ENCODE measurements around the gene MACROD2. TPM values are rescaled to one million over a fixed set of nuclear protein-coding genes. Genes with fewer than 3 reads are reported as not detected.

Gene MACROD2
- polyA plus RNA-seq, 6 donors from 2014 or later = 27.2 to 49.3 (median 36.4) TPM

DNA sequence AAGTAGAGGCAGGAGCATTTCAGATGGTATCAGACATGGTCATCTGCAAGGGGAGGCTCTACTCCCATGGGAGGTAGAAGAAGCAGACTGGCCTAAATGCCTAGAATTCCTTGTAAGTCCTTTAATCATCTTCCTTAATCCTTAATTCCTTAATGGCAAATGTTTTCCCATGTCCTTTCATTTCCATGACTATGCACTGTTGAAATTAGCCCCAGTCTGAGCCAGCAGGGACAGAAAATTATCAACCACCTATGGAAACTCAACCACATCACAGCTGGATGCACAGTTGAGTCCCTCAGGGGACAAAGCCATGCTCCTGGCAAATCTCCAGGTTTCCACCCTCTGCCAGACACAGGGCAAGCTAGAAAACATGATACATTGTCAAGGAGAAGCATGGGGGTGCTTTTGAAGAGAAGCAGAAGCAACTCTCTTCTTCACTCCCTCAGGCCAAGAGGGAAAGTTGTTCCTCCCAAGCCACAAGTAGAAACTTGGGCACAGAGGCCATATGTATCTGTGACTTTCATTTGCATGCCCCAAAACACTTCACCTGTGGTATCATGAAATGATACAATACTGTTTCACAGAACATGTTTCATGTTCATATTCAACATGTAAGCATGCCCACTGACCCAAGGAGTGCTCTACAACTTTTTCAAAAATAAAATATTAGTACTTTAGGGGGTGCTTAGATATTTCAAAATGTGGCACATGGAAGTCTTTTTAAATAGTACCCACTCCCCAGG lies 1894.4 kb downstream of the MACROD2 start:
- H3K36me3 Mint-ChIP-seq = peaks cover 26 to 39% of the 10 kb centered on the region in 2 donors
- ATAC-seq (ENCODE audit: low read depth in 2 of 2) = no peak
- H3K9me3 Mint-ChIP-seq = peaks cover 6 to 26% (median 15%) of the 10 kb centered on the region in 7 donors
- peaks cover 15 to 32% (median 29%) of the 10 kb centered on the region in 3 donors for H3K4me1 Mint-ChIP-seq
- peak overlapping the region in 1 of 8 donors; percentile 73 for H3K4me3 Mint-ChIP-seq
- peak overlapping the region in 1 of 6 donors; percentile 76 for H3K27ac Mint-ChIP-seq
- DNase-seq = no peak
- H3K27me3 Mint-ChIP-seq = no peaks in the 10 kb centered on the region

DNA sequence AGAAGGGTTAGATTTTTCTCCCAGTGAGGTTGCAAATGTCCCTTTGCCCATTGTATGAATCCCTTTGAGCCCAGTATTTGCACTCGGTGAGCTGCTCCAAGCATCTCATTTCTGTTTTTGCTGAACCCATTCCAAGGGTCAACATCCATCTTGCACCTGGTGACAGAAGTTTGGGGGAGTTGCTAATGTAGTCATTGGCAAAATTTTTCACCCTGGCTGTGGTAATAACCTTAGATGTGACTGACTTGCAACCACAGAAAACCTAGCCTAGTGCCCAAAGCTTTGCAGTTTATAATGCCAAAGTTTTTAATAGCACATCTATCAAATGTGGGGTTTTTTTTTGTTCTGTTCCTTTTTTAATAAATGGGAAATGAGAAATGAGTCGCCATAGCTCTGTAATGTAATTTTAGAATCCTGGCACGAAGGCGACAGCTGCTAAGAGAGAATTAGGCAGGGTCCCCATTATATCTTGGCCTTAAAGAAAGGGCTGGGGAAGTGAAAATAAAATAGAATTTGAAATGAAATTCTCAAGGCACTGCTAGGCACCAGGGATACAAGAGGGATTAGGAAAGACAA lies 1895.2 kb downstream of the MACROD2 start:
- no peaks in the 10 kb centered on the region for H3K27me3 Mint-ChIP-seq
- H3K4me3 Mint-ChIP-seq = peak overlapping the region in 5 of 8 donors; percentile 2 to 73 (median 9)
- H3K4me1 Mint-ChIP-seq = peaks cover 23 to 39% (median 35%) of the 10 kb centered on the region in 3 donors
- peaks cover 26 to 36% of the 10 kb centered on the region in 2 donors for H3K36me3 Mint-ChIP-seq
- peak overlapping the region in 5 of 6 donors; percentile 0 to 78 (median 63) for H3K27ac Mint-ChIP-seq
- H3K9me3 Mint-ChIP-seq = peaks cover 6 to 26% (median 15%) of the 10 kb centered on the region in 7 donors
- ATAC-seq (ENCODE audit: low read depth in 2 of 2) (peak in 1 of 2 donors; percentile 36), DNase-seq (no peak)

DNA sequence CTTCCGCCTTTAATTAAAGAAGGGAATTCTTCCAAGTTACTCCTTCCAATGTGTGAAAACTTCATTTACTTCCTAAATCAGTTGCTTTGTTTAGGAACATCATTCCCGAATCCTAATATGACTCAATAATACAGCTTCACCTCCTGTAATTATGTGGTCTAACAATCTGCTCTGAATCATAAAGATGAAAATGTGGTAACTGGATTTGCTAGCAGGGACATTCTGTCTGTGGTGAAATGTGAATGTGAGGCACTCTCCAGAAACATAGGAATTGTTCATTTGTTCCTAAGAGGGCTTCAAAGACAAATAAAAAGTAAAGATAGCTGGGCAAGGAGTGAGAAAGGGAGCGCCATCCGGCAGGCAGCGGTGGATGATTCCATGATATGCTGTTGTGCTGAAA lies 1899.8 kb downstream of the MACROD2 start:
- Mint-ChIP-seq H3K27ac (peak overlapping the region in 2 of 6 donors; percentile 3 to 32), H3K36me3 (peaks cover 15 to 21% of the 10 kb centered on the region in 2 donors), H3K4me3 (peak overlapping the region in 1 of 8 donors; percentile 67), H3K9me3 (peaks cover 0 to 6% (median 0%) of the 10 kb centered on the region in 7 donors), H3K4me1 (peaks cover 29 to 53% (median 30%) of the 10 kb centered on the region in 3 donors), H3K27me3 (no peaks in the 10 kb centered on the region)
- DNase-seq = no peak
- ATAC-seq (ENCODE audit: low read depth in 2 of 2) = no peak

DNA sequence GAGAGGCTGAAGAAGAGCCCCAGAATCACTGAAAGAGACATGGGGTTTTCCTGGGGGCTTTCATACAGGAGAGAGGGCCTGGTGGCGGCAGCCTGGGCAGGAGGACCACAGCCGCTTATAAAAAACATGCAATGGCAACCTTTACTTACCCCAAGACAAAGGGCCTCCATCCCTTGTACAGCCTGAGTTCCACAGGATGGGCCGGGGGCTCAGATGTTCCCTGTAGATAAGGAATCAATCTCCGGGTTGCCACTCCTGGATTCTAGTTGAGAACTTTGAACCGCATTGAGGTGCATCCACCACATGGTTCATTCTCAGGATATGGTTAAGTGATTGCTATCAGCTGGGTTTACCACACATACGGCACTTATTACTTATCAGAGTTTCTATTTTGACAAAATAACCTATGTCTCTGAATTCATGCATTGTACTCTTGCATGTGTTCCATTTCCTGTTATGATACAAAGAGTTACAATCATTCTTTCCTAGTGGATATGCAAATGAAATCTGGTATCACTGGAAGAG lies 1900.3 kb downstream of the MACROD2 start:
- peak; percentile 69 to 76 for ATAC-seq (ENCODE audit: low read depth in 2 of 2)
- H3K27ac Mint-ChIP-seq = peak overlapping the region in 3 of 6 donors; percentile 3 to 12 (median 11)
- H3K9me3 Mint-ChIP-seq = peaks cover 0 to 6% (median 0%) of the 10 kb centered on the region in 7 donors

DNA sequence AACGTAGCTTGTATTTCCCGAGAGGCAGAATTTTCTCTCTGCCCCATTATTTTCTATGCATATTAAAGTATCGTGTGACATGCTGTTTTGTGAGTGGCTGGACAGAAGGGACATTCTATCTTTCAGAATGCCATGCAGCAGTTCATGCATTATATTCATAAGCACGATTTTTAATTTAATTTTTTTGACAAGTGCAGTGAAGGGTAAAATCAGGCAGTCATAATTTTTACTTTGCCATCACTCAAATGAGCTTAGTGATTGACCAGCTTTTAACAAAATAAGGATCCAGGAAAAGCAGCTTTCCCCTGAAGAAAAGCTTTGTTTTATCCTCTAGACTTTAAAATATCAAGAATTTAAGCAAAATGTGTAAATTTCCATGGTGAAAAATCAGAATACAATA lies 1904.7 kb downstream of the MACROD2 start:
- ATAC-seq (ENCODE audit: low read depth in 2 of 2) (no peak), DNase-seq (no peak)
- Mint-ChIP-seq H3K27ac (no peak overlapping the region), H3K4me3 (no peak overlapping the region), H3K36me3 (peaks cover 18 to 21% of the 10 kb centered on the region in 2 donors), H3K27me3 (no peaks in the 10 kb centered on the region), H3K4me1 (peaks cover 13 to 20% (median 16%) of the 10 kb centered on the region in 3 donors), H3K9me3 (peaks cover 0 to 4% (median 1%) of the 10 kb centered on the region in 7 donors)

More for the DNA sequence above, 1900.3 kb downstream of the MACROD2 start:
- Mint-ChIP-seq H3K4me3 (peak overlapping the region in 4 of 8 donors; percentile 4 to 67 (median 36)), H3K27me3 (no peaks in the 10 kb centered on the region), H3K36me3 (peaks cover 15 to 20% of the 10 kb centered on the region in 2 donors), H3K4me1 (peaks cover 25 to 48% (median 28%) of the 10 kb centered on the region in 3 donors)
- DNase-seq = no peak

DNA sequence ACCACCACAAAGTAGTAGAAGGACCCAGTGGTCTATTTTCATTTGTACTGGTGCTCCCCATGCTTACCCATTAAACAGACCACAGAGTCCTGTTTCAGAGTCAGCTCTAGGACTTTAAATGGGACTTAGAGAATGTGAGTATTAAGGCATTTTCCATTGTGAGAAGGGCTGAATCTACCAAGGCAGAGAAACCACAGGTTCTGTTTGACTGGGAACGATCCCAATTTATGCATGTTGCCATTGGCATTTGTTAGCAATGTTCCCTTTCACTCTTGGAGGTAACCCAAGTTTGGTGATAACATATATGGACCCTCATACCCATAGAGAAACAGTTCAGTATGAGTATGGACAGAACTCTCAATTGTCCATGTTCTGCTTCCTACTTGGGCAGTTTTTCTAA lies 1905.1 kb downstream of the MACROD2 start:
- Mint-ChIP-seq H3K4me3 (no peak overlapping the region), H3K4me1 (peaks cover 9 to 15% (median 12%) of the 10 kb centered on the region in 3 donors), H3K27me3 (no peaks in the 10 kb centered on the region), H3K36me3 (peaks cover 18 to 25% of the 10 kb centered on the region in 2 donors), H3K27ac (no peak overlapping the region), H3K9me3 (peaks cover 0 to 4% (median 1%) of the 10 kb centered on the region in 7 donors)
- no peak for ATAC-seq (ENCODE audit: low read depth in 2 of 2)
- DNase-seq = no peak

DNA sequence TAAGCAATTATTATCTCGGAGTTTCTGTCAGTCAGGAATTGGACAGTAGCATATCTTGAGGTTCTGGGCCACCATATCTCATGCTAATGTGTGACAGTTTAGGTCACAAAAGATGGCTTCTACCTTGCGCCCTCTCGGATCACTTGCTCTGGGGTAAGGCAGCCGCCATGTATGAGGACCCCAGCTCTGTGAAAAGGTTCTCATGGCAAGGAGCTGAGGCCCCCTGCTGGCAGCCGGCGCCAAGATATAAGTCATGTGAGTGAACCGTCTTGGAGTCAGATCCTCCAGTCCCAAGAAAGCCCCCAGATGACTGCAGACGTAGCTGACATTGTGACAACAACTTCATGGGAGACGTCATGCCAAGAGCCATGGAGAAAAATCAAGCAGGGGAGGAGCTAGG lies 1907.2 kb downstream of the MACROD2 start:
- Mint-ChIP-seq H3K4me1 (peaks cover 0 to 5% (median 3%) of the 10 kb centered on the region in 3 donors), H3K36me3 (peaks cover 18 to 38% of the 10 kb centered on the region in 2 donors), H3K4me3 (no peak overlapping the region), H3K27me3 (no peaks in the 10 kb centered on the region), H3K27ac (no peak overlapping the region), H3K9me3 (peaks cover 0 to 4% (median 1%) of the 10 kb centered on the region in 7 donors)
- DNase-seq (no peak), ATAC-seq (ENCODE audit: low read depth in 2 of 2) (no peak)

DNA sequence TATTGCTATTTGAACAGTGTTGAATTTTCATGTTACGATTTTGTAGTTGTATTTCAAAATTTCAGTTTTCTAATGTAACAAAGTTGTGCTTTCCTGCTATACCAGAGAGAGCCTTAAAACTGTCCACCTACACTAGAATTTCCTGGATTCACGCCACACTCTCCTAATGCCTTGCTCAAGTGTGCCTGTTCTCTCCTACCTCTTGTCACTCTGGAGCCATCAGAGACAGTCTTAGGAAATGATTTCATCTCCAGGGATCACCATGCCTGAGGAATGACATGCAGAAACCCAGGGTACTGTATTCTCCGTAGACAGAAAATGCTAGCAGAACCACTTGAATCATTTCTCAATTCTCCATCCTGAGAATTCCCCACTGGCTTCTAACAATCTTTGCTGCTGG lies 1910.3 kb downstream of the MACROD2 start:
- peak overlapping the region in 1 of 6 donors; percentile 39 for H3K27ac Mint-ChIP-seq
- peaks cover 28 to 38% of the 10 kb centered on the region in 2 donors for H3K36me3 Mint-ChIP-seq
- H3K4me1 Mint-ChIP-seq = peaks cover 0 to 17% (median 15%) of the 10 kb centered on the region in 3 donors
- ATAC-seq (ENCODE audit: low read depth in 2 of 2) = no peak
- DNase-seq = no peak
- H3K27me3 Mint-ChIP-seq = no peaks in the 10 kb centered on the region
- peaks cover 0 to 4% (median 2%) of the 10 kb centered on the region in 7 donors for H3K9me3 Mint-ChIP-seq
- no peak overlapping the region for H3K4me3 Mint-ChIP-seq

DNA sequence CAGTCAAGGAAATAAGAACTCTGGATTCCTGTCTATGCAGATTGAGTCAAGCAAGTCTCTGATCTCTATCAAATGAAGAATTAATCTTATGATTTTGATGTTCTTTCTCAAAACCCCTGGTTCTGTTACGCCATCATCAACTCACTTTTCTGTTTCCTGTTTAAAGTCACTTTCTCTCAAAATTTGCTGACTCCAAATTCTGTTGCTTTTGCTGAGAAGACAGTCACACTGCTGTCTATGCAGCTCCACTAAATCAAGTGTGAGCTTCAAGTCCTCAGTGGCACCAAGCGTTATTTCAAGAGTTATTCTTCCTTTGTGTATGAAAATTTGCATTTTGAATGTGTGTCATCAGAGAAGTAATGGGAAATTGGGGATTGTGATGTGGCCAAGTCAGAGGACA lies 1914.7 kb downstream of the MACROD2 start:
- peaks cover 21 to 37% of the 10 kb centered on the region in 2 donors for H3K36me3 Mint-ChIP-seq

DNA sequence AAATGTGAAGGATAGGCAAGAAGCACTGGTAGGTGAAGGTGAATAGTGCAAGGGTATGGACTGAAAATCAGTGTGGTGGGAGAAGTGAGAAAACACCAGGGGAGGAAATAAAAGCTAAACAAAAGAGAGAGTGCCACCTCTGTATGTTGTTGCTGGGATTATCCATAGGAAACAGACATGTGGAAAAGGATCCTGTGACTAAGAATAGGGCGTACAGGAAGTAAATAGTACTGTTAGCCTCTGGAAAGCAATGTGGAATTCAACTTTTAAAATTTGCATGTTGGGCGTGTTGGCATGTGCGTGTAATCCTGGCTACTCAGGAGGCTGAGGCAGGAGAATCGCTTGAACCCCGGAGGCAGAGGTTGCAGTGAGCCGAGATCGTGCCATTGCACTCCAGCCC lies 1916.3 kb downstream of the MACROD2 start:
- no peak for ATAC-seq (ENCODE audit: low read depth in 2 of 2)
- no peaks in the 10 kb centered on the region for H3K27me3 Mint-ChIP-seq
- no peak overlapping the region for H3K27ac Mint-ChIP-seq
- H3K4me3 Mint-ChIP-seq = peak overlapping the region in 1 of 8 donors; percentile 62
- H3K4me1 Mint-ChIP-seq = peaks cover 22 to 38% (median 24%) of the 10 kb centered on the region in 3 donors
- peaks cover 29 to 34% of the 10 kb centered on the region in 2 donors for H3K36me3 Mint-ChIP-seq
- DNase-seq = no peak
- peaks cover 0 to 3% (median 0%) of the 10 kb centered on the region in 7 donors for H3K9me3 Mint-ChIP-seq

More for the DNA sequence above, 1914.7 kb downstream of the MACROD2 start:
- peaks cover 9 to 30% (median 17%) of the 10 kb centered on the region in 3 donors for H3K4me1 Mint-ChIP-seq
- H3K27ac Mint-ChIP-seq = peak overlapping the region in 1 of 6 donors; percentile 49
- no peak for ATAC-seq (ENCODE audit: low read depth in 2 of 2)
- no peak overlapping the region for H3K4me3 Mint-ChIP-seq
- no peak for DNase-seq
- no peaks in the 10 kb centered on the region for H3K27me3 Mint-ChIP-seq
- peaks cover 0 to 2% (median 0%) of the 10 kb centered on the region in 7 donors for H3K9me3 Mint-ChIP-seq

DNA sequence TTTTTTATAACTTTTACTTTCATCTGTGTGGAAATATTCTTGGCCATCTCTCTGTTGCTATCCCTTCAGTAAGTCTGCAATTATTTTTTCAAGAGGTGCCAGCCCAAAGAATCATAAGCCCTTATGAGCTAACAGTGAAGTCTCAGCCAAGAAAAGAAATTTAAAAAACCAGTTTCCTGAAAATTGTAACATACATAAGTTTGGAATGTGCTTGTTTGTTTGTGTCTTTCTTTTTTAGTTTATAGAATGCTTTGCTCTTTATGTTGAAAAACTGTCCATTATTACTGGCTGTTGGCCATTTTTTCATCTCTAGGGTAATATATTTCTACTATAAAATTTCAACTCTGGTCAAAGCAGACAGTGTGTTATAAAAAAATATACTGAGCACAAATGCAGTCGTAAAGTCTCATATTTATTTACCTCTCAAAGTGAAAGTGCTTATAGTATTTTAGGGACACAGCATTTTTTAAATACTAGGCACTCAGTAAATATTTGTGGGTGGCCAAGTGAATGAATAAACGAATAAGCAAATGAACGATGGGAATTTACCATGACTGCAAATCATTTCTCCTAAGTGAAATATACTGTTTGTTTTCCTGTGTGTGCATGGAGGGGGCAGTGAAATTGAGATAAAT lies 1918.2 kb downstream of the MACROD2 start:
- H3K4me3 Mint-ChIP-seq = peak overlapping the region in 1 of 8 donors; percentile 1
- DNase-seq = no peak
- peaks cover 17 to 32% (median 29%) of the 10 kb centered on the region in 3 donors for H3K4me1 Mint-ChIP-seq
- ATAC-seq (ENCODE audit: low read depth in 2 of 2) = no peak
- H3K9me3 Mint-ChIP-seq = peaks cover 0 to 3% (median 0%) of the 10 kb centered on the region in 7 donors
- peaks cover 26 to 28% of the 10 kb centered on the region in 2 donors for H3K36me3 Mint-ChIP-seq
- no peaks in the 10 kb centered on the region for H3K27me3 Mint-ChIP-seq
- H3K27ac Mint-ChIP-seq = peak overlapping the region in 1 of 6 donors; percentile 53

DNA sequence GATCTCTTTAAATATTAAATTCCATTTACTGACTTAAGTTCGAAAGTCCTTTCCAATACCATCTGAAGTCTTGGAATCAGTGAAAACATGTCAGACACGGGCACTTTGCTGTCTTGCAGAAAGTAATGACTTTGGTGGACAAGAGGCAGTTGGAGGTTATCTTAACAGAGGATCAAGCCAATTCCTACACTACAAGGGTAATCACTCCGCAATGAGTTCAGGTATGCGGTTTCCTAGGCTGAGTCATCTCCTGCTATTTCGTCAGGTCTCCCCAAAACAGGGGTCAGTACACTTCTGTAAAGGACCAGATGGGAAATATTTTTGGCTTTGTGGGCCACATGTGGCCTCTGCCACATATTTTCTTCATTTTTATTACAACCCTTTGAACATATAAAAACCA lies 1921.3 kb downstream of the MACROD2 start:
- no peak overlapping the region for H3K4me3 Mint-ChIP-seq
- no peak for DNase-seq
- H3K27me3 Mint-ChIP-seq = no peaks in the 10 kb centered on the region
- peaks cover 38 to 63% (median 48%) of the 10 kb centered on the region in 3 donors for H3K4me1 Mint-ChIP-seq
- no peak overlapping the region for H3K27ac Mint-ChIP-seq
- ATAC-seq (ENCODE audit: low read depth in 2 of 2) = no peak
- peaks cover 16 to 21% of the 10 kb centered on the region in 2 donors for H3K36me3 Mint-ChIP-seq
- peaks cover 0 to 8% (median 0%) of the 10 kb centered on the region in 7 donors for H3K9me3 Mint-ChIP-seq

DNA sequence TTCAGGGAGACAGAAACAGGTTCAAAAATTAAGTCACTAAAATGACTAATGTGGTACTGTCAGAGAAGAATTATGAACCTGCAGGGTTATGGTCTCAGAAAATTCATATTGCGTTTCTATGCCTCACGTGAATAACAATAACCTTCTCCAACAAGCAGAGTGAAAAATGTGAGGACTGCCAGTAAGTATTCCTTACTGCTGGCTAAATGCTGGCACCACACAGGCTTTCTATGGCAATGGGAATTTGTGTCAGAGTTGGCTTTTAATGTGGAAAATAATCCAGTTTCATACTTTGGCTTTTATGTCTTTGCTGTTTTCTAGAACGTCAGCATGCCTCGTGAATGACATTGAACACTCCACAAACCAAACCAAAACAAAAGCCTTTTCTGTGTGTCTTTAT lies 1922.0 kb downstream of the MACROD2 start:
- ATAC-seq (ENCODE audit: low read depth in 2 of 2) = no peak
- H3K27me3 Mint-ChIP-seq = no peaks in the 10 kb centered on the region
- H3K4me3 Mint-ChIP-seq = no peak overlapping the region
- no peak for DNase-seq
- peaks cover 43 to 70% (median 54%) of the 10 kb centered on the region in 3 donors for H3K4me1 Mint-ChIP-seq
- peak overlapping the region in 1 of 6 donors; percentile 3 for H3K27ac Mint-ChIP-seq
- H3K9me3 Mint-ChIP-seq = peaks cover 0 to 8% (median 0%) of the 10 kb centered on the region in 7 donors
- peaks cover 15 to 21% of the 10 kb centered on the region in 2 donors for H3K36me3 Mint-ChIP-seq
